ENCODE results near the gene IRF9.

The IRF9 gene

GRCh38 chr14:24137529-24138395 is 23.3 kb upstream of the IRF9 start:
- peak overlapping the region; percentile 96; the same call in 1 of the 2 replicates for H3K9ac ChIP-seq
- H3K9me3 ChIP-seq: no peaks in the 10 kb centered on the region
- H3K36me3 ChIP-seq: peaks cover 30% of the 10 kb centered on the region
- peaks cover 59% of the 10 kb centered on the region for H3K4me1 ChIP-seq
- peak overlapping the region; percentile 96 for H3K4me2 ChIP-seq
- peaks cover 47% of the 10 kb centered on the region for H4K20me1 ChIP-seq
- H3K27me3 ChIP-seq: no peaks in the 10 kb centered on the region
- no peak overlapping the region for H3K27ac ChIP-seq
- no peak for TF ChIP-seq Cebpa-rat (IDR thresholded peaks at IDR 0.05)
- peak overlapping the region; percentile 100 for H3K4me3 ChIP-seq

DNA sequence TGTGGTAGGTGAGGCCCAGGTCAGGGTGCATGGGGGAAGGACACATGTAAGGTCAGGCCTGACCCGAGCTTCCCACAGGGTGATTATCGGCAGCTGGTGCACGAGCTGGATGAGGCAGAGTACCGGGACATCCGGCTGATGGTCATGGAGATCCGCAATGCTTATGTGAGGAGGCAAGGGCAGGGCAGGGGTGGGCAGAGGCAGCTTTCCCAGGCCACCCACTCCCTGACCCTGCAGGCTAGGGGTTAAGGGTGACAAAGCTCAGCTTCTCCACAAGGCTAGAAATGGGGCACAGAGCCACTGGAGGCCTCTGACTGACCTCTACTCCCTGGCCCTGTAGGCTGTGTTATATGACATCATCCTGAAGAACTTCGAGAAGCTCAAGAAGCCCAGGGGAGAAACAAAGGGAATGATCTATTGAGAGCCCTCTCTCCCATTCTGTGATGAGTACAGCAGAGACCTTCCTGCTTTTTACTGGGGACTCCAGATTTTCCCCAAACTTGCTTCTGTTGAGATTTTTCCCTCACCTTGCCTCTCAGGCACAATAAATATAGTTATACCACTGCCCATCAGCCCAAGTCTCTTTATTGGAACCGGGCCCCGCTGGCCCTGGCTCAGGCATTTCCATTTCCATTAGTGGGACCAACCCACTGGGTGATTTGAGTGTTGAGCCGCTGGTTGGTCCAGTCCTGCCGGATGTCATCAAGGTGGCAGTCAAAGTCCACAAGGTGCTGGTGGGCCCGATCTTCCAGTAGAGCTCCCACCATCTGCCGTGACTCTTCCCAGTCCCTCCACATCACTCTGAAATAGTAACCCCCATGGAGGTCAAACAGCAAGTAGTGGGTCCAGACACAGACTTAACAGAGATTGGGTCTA is 22.4 kb upstream of the IRF9 start:
- no peaks in the 10 kb centered on the region for H3K9me3 ChIP-seq
- H3K27ac ChIP-seq: no peak overlapping the region
- peaks cover 47% of the 10 kb centered on the region for H4K20me1 ChIP-seq
- TF ChIP-seq Cebpa-rat (IDR thresholded peaks at IDR 0.05): no peak
- H3K4me2 ChIP-seq: peak overlapping the region; percentile 96
- no peak overlapping the region for H3K9ac ChIP-seq
- peaks cover 68% of the 10 kb centered on the region for H3K4me1 ChIP-seq
- H3K36me3 ChIP-seq: peaks cover 39% of the 10 kb centered on the region
- no peaks in the 10 kb centered on the region for H3K27me3 ChIP-seq
- H3K4me3 ChIP-seq: no peak overlapping the region

- no peak overlapping the region for H3K27ac ChIP-seq
- no peaks in the 10 kb centered on the region for H3K9me3 ChIP-seq
- peaks cover 47% of the 10 kb centered on the region for H4K20me1 ChIP-seq
- peak overlapping the region; percentile 89 for H3K4me3 ChIP-seq
- H3K4me2 ChIP-seq: peak overlapping the region; percentile 96
- H3K4me1 ChIP-seq: peaks cover 75% of the 10 kb centered on the region
- H3K9ac ChIP-seq: no peak overlapping the region
- H3K27me3 ChIP-seq: no peaks in the 10 kb centered on the region
- no peak for TF ChIP-seq Cebpa-rat (IDR thresholded peaks at IDR 0.05)
- peaks cover 47% of the 10 kb centered on the region for H3K36me3 ChIP-seq
Observed at GRCh38 chr14:24139272-24139934, 21.7 kb upstream of the IRF9 start.

- peaks cover 82% of the 10 kb centered on the region for H3K4me1 ChIP-seq
- H3K27ac ChIP-seq: peak within 1 kb of the TSS; percentile 90
- TF ChIP-seq Cebpa-rat (IDR thresholded peaks at IDR 0.05): no peak
- no peaks in the 10 kb centered on the region for H3K9me3 ChIP-seq
- peaks cover 55% of the 10 kb centered on the region for H3K36me3 ChIP-seq
- H4K20me1 ChIP-seq: peaks cover 46% of the 10 kb centered on the region
- peak within 1 kb of the TSS; percentile 89 for H3K4me3 ChIP-seq
- peak within 1 kb of the TSS; percentile 87 for H3K9ac ChIP-seq
- H3K27me3 ChIP-seq: no peaks in the 10 kb centered on the region
- peak within 1 kb of the TSS; percentile 96 for H3K4me2 ChIP-seq
Observed at GRCh38 chr14:24141097-24141880, 19.8 kb upstream of the IRF9 start, which contains the start of gene EMC9. Gene EMC9 (minus strand): TSS chr14:24141591. CDS start chr14:24141304, 287 bp downstream.

GRCh38 chr14:24143511-24143910 is 17.6 kb upstream of the IRF9 start:
- no peak for TF ChIP-seq Cebpa-rat (IDR thresholded peaks at IDR 0.05)
- Histone ChIP-seq H3K4me3 (no peak overlapping the region), H3K27me3 (no peaks in the 10 kb centered on the region), H3K27ac (no peak overlapping the region), H3K4me2 (peak overlapping the region; percentile 59), H4K20me1 (peaks cover 35% of the 10 kb centered on the region), H3K36me3 (peaks cover 41% of the 10 kb centered on the region), H3K4me1 (peaks cover 70% of the 10 kb centered on the region), H3K9me3 (no peaks in the 10 kb centered on the region), H3K9ac (peak overlapping the region; percentile 30; the same call in 1 of the 2 replicates)

DNA sequence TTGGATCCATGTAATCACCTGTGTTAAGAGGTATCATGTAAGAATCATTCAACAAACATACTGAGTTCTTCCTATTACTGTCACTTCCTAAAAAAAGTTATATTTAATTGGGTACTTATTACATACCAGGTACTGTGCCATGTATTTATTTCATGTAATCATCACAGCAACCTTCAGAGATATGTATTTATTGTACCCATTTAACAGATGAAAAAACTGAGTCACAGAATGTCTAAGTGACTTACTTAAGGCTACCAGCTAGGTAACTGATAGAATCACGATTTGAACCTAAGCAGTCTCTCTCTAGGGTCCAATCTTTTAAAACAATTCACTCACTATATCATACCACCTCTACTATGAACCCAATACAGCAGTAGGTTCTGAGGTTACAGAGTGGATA is 16.6 kb upstream of the IRF9 start:
- Histone ChIP-seq H3K4me1 (peaks cover 65% of the 10 kb centered on the region), H3K36me3 (peaks cover 41% of the 10 kb centered on the region), H3K9ac (no peak overlapping the region), H3K9me3 (no peaks in the 10 kb centered on the region), H3K27me3 (no peaks in the 10 kb centered on the region), H3K27ac (no peak overlapping the region), H3K4me2 (peak overlapping the region; percentile 92), H3K4me3 (no peak overlapping the region), H4K20me1 (peaks cover 34% of the 10 kb centered on the region)
- TF ChIP-seq Cebpa-rat (IDR thresholded peaks at IDR 0.05): no peak

DNA sequence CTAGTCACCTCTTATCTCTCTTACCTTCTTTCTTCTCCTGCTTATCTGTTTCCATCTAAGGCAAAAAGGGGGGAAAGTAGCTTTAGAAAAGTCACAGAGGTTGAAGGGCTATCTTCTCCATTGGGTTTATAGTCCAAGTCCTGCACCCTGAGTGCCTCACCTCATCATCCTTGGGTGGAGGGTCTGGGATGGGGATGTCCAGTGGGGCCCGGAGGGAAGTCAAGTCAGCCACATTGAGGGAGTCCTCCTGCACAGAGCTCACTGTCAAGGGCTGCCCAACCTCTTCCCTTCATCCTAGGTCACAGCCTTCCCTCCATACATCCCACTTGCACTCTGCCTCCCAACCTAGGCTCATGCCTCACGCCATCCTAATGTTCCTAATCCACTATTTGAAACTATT is 15.8 kb upstream of the IRF9 start:
- H3K27me3 ChIP-seq: no peaks in the 10 kb centered on the region
- H3K4me1 ChIP-seq: peaks cover 58% of the 10 kb centered on the region
- peak overlapping the region; percentile 90; the same call in 1 of the 2 replicates for H3K9ac ChIP-seq
- peaks cover 26% of the 10 kb centered on the region for H4K20me1 ChIP-seq
- TF ChIP-seq Cebpa-rat (IDR thresholded peaks at IDR 0.05): no peak
- peak overlapping the region; percentile 92 for H3K4me2 ChIP-seq
- H3K9me3 ChIP-seq: no peaks in the 10 kb centered on the region
- H3K27ac ChIP-seq: no peak overlapping the region
- H3K4me3 ChIP-seq: peak overlapping the region; percentile 100
- peaks cover 45% of the 10 kb centered on the region for H3K36me3 ChIP-seq

DNA sequence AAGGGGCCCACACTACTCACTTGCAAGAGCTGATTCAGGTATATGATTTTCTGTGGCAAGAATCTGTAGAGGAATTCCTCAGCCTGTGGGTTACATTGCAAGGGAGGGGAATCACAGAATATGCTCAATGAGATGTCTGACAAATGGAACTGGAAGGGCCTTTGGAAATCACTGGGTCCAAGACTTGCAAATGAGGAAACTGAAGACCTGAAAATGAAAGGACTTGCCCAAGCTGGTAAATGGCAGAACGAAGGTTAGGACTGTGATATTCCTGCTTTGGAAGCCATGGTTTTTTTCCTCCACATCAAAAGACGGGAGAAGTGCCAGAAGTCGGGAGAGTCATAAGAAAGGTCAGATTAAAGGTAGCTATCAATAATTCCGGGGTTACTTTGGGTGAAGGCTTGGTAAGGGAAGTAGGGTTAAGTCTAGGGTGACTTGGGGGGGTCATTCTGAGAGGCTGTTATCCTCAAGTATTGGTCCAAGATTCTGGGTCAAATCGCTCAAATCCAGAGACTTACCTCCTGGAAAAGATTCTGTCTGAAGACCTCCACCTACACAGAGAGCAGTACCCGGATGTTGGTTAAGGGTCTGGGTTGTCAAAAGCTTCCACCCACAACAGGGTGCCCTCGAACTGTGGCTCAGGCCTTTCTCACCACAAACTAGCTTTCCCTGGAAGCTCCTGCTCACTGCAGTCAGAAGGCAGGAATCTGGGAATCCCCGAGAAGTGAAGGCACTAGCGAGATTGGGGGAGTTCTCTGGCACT is 15.2 kb upstream of the IRF9 start:
- H3K27ac ChIP-seq: peak overlapping the region; percentile 88
- no peak for TF ChIP-seq Cebpa-rat (IDR thresholded peaks at IDR 0.05)
- H3K9me3 ChIP-seq: no peaks in the 10 kb centered on the region
- peaks cover 54% of the 10 kb centered on the region for H3K4me1 ChIP-seq
- peaks cover 20% of the 10 kb centered on the region for H4K20me1 ChIP-seq
- H3K36me3 ChIP-seq: peaks cover 52% of the 10 kb centered on the region
- peak overlapping the region; percentile 90 for H3K9ac ChIP-seq
- H3K4me3 ChIP-seq: peak overlapping the region; percentile 100
- peak overlapping the region; percentile 92 for H3K4me2 ChIP-seq
- H3K27me3 ChIP-seq: no peaks in the 10 kb centered on the region
